AG20443 (cell line): Measurements from ENCODE around the gene MOV10L1.
"Not testable (repeated sequence)": the region's sequence is repeated elsewhere in the genome, so short reads cannot be mapped to it uniquely, and the experiment has no call there.

Source experiments
- DNase-seq: peaks from one replicate; pipeline ENCODE4 v3.0.0; 2012; ENCODE audit warnings: low spot score, mixed read lengths

MOV10L1 gene

DNA sequence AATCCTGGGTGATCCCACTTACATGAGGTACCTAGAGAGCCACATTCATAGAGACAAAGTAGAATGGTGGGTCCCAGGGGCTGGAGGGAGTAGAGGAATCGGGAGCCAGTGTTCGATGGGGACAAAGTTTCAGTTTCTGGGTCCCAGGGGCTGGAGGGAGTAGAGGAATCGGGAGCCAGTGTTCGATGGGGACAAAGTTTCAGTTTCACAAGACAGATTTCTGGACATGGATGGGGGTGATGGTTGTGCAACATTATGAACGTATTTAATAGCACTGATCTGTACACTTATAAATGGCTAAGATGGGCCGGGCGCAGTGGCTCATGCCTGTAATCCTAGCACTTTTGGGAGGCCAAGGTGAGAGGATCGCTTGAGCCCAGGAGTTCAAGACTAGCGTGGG lies 115.2 kb downstream of the MOV10L1 start:
- DNase-seq = not testable (repeated sequence)

DNA sequence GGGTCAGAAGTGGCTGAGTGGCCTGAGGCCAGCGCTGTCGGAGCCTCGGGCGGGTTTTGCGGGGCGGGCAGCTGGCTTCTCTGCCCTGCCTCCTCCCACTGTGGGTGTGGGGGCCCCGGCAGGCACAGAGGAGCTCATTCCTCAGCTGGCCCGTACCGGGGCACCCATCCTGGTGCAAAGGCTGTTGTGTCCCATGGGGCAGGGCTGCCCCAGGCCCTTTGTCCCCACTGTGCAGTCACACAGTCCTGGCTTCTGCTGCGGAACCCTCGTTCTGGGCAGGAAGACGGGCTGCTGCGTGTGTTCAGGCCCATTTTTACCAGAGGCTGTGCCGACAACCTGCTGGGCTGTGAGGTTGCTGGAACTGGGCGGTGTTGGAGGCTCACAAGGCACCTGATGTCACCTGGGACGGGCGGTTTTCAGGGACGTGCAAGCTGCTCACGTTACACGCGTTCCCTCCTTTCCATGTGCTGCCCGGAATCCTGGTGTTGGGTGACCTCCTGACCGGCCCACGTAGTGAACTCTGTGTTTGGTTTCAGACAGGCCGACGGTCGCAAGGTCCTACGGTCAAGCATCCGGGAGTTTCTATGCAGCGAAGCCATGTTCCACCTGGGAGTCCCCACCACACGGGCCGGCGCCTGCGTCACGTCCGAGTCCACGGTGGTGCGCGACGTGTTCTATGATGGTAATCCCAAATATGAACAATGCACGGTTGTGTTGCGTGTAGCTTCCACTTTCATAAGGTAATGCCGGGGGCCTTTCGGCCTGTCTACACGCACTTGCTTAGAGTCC lies 116.2 kb downstream of the MOV10L1 start:
- no peak for DNase-seq

DNA sequence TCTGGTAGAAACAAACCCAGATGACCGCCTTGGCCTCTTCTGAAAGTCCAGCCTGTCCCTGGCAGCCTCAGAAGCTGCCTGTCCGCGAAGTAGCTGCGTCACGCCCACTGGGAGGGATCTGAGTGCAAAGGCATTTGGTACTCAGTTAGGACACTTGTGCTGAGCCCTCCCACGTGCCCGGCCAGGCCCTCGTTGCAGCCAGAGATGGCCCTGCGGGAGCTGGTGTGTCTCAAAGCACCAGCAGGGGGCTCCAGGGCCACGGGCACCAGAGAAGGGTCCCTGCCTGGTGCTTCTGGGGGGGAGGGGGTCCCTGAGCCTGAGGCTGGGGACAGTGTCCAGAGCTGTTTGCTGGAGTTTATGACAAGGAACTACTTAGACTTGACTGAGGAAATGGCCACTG lies 116.8 kb downstream of the MOV10L1 start:
- DNase-seq = peak; percentile 87

DNA sequence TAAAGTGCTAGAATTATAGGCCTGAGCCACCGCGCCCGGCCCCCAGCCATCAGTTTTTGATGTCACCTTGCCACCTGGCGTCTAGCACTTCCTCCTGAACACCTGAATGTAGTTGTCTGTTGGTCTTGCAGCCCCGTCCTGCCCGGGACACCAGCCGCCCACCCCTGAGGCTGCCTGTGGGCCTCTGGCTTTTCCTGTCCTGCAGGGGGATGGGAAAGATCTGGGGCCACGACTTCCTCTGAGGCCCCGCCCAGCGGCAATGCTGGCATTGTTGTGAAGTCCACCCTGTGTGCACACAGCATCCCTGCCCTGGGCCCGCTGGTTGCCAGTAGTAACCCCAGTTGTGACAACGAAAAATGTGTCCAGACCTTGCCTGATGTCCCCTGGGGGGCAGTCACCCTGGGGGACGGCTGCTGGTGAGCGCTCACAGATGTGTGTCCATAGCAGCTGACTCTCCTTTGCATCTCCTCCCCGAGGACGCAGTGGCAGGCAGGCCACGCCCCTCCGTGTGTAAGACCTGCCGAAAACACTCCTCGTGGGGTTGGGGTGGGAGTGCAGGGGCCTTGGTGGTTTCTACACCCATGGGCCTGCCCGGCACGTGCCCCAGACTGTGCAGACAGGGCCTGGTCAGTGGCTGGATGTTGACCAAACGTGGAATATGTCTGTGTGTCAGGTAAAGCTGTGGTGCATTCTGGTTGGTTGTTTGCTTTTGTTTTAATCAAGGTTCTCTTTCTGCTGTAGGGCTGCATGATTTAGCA lies 117.8 kb downstream of the MOV10L1 start:
- DNase-seq = no peak

DNA sequence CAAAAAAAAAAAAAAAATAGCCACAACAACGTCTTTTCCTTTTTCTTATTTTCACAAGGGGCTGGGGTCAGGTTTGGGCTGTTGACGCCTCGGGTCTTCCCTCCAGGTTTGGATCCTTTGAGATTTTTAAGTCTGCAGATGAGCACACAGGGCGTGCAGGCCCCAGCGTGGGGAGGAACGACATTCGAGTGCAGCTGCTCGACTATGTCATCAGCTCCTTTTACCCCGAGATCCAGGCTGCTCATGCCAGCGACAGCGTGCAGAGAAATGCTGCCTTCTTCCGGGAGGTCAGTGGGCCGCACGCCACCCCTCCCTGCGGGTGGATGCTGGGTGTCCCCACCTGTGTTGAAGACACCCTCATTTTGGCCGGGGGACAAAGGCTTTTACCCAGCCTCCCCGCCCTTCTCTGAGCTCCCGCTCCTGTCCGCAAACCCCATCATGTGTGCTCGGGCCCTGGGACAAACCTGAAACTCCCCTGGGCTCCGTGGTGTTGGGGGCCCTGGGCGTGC lies 118.7 kb downstream of the MOV10L1 start:
- no peak for DNase-seq

DNA sequence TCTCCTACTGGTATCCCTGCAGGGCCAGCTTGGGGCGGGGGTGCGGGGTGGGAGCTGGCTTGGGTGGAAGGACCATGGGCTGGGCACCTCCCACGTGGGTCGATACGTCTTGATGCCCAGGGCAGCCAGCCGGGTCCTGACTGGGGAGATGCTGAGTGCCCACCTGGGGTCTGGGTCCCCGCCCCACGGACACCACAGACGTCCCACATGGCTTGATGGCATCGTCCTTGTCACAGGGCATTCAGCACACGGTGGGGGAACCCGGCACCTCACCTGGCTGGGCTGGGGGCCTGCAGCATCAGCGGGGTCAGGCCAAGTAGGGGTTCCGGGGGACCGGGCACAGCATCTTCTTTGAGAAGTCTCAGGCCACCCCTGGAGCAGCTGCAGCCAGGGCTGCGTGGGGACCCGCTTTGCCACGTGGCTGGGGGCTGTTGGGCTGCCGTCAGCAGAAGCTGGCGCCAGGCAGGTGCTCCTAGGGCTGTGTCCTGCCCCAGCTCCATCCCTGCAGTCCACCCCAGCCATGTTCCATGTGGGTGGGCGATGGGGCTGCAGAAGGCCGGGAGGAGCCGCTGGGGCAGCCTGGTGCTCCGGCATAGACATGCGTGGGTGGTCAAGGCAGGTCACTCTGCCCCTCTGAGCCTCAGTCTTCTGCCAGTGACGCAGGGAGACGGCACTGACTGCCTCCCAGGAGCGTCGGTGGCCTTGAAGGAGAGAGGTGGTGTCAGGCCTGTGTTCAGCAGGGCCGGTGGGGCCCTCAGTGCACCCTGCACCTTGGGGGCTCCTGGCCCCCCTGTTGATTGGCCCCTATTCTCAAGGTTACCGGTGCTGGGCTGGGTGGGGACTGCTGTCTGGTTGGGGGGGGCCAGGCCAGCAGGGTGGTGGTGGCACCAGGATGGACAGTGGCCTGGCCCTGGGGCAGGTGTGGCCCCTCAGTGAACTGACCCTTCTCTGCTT lies 119.4 kb downstream of the MOV10L1 start:
- no peak for DNase-seq

DNA sequence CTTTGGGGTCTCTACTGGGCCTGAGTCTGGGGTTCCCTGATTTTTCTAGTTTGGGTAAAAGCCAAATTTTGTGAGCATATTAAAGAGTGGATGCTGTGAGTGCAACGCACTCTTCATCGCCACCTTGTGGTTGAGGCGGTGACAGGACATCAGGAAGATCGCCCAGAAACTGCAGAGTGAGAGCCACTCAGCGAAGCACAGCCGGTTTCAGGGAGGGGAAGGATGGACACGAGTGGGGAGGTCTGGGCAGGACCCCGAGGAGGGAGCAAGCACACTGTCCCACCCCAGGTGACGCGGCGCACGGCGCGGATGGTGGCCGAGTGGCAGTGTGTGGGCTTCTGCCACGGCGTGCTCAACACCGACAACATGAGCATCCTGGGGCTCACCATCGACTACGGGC lies 120.1 kb downstream of the MOV10L1 start:
- DNase-seq = peak; percentile 88

DNA sequence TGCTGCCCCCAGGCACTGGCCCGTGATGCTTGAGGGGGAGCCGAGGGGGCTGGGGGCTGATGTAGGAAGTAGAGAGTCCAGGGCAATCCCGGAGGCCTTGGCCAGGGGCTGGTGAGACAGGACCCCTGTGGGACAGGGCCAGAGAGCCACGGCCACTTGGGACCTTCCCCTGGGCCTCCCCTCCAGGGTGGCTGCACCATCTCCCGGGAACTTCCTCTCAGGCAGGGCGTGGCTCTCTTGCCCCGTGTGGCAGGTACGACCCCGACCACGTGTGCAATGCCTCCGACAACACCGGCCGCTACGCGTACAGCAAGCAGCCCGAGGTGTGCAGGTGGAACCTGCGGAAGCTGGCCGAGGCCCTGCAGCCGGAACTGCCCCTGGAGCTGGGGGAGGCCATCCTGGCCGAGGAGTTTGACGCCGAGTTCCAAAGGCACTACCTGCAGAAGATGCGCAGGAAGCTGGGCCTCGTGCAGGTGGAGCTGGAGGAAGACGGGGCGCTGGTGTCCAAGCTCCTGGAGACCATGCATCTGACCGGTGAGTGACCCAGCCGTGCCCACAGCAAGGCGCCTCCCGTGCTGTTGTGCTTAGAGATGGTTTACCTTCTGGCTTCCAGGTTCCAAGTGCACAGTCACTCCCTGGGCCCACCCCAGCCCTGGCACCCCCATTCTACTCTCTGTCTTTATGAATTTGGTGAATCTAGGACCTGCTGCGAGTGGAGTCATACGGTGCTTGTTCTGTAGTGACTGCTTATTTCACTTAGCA lies 120.8 kb downstream of the MOV10L1 start:
- no peak for DNase-seq

DNA sequence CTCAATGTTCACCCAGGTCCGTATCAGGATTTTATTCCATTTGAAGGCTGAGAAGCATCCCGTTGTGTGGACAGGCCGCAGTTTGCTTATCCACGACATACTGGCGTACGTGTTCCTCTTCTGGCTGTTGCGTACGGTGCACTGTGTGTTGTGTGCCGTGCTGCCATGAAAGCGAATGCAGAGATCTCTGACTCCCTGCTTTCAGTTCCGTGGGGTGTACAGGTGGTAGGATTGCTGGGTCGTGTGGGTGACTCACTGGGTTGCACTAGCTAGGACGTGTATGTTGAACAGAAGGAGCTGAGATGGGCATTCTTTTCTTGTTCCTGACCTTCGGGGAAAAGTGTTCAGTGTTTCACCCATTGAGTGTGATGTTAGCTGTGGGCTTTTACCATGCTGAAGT lies 121.3 kb downstream of the MOV10L1 start:
- DNase-seq = no peak
